ENCODE data around the gene SLC25A14. TPM values are rescaled to one million over a fixed set of nuclear protein-coding genes. Genes with fewer than 3 reads are reported as not detected.

SLC25A14 gene
- total and polyA plus RNA-seq, 2 experiments from 2014 or later, result 8.3 to 14.9 TPM

- Histone ChIP-seq H4K20me1 (replicated peaks; ENCODE audit: insufficient read depth) (no peaks in the 10 kb centered on the region), H3K4me3 (no peak overlapping the region), H3F3A (replicated peaks; ENCODE audit: low read depth) (no peaks in the 10 kb centered on the region), H3K4me2 (no peak overlapping the region), H3K4me1 (ENCODE audit: insufficient read depth) (no peaks in the 10 kb centered on the region), H3K27ac (ENCODE audit: low read depth) (no peak overlapping the region), H3K27me3 (ENCODE audit: insufficient read depth) (no peaks in the 10 kb centered on the region), H3K79me2 (replicated peaks; ENCODE audit: insufficient read depth) (no peaks in the 10 kb centered on the region), H3K9me2 (ENCODE audit: insufficient read depth) (no peaks in the 10 kb centered on the region), H2AFZ (no peak overlapping the region), H3K36me3 (ENCODE audit: insufficient read depth) (no peaks in the 10 kb centered on the region)
- H3K36me3 Mint-ChIP-seq (ENCODE audit: low read depth), result no peaks in the 10 kb centered on the region
- H3K27ac Mint-ChIP-seq, result no peak overlapping the region
- no peaks in the 10 kb centered on the region for H3K27me3 Mint-ChIP-seq (ENCODE audit: insufficient read depth, low read depth, poor library complexity)
- ATAC-seq (no peak), DNase-seq (ENCODE audit: low spot score) (no peak)
- no peaks in the 10 kb centered on the region for H3K9me3 Mint-ChIP-seq
- no peak for TF ChIP-seq REST (IDR thresholded peaks at IDR 0.05; ENCODE audit: unreplicated experiment)
- TF ChIP-seq ZNF114 (CRISPR knock-in tag; IDR thresholded peaks at IDR 0.05), result no peak
- TF ChIP-seq, protein P1, sequence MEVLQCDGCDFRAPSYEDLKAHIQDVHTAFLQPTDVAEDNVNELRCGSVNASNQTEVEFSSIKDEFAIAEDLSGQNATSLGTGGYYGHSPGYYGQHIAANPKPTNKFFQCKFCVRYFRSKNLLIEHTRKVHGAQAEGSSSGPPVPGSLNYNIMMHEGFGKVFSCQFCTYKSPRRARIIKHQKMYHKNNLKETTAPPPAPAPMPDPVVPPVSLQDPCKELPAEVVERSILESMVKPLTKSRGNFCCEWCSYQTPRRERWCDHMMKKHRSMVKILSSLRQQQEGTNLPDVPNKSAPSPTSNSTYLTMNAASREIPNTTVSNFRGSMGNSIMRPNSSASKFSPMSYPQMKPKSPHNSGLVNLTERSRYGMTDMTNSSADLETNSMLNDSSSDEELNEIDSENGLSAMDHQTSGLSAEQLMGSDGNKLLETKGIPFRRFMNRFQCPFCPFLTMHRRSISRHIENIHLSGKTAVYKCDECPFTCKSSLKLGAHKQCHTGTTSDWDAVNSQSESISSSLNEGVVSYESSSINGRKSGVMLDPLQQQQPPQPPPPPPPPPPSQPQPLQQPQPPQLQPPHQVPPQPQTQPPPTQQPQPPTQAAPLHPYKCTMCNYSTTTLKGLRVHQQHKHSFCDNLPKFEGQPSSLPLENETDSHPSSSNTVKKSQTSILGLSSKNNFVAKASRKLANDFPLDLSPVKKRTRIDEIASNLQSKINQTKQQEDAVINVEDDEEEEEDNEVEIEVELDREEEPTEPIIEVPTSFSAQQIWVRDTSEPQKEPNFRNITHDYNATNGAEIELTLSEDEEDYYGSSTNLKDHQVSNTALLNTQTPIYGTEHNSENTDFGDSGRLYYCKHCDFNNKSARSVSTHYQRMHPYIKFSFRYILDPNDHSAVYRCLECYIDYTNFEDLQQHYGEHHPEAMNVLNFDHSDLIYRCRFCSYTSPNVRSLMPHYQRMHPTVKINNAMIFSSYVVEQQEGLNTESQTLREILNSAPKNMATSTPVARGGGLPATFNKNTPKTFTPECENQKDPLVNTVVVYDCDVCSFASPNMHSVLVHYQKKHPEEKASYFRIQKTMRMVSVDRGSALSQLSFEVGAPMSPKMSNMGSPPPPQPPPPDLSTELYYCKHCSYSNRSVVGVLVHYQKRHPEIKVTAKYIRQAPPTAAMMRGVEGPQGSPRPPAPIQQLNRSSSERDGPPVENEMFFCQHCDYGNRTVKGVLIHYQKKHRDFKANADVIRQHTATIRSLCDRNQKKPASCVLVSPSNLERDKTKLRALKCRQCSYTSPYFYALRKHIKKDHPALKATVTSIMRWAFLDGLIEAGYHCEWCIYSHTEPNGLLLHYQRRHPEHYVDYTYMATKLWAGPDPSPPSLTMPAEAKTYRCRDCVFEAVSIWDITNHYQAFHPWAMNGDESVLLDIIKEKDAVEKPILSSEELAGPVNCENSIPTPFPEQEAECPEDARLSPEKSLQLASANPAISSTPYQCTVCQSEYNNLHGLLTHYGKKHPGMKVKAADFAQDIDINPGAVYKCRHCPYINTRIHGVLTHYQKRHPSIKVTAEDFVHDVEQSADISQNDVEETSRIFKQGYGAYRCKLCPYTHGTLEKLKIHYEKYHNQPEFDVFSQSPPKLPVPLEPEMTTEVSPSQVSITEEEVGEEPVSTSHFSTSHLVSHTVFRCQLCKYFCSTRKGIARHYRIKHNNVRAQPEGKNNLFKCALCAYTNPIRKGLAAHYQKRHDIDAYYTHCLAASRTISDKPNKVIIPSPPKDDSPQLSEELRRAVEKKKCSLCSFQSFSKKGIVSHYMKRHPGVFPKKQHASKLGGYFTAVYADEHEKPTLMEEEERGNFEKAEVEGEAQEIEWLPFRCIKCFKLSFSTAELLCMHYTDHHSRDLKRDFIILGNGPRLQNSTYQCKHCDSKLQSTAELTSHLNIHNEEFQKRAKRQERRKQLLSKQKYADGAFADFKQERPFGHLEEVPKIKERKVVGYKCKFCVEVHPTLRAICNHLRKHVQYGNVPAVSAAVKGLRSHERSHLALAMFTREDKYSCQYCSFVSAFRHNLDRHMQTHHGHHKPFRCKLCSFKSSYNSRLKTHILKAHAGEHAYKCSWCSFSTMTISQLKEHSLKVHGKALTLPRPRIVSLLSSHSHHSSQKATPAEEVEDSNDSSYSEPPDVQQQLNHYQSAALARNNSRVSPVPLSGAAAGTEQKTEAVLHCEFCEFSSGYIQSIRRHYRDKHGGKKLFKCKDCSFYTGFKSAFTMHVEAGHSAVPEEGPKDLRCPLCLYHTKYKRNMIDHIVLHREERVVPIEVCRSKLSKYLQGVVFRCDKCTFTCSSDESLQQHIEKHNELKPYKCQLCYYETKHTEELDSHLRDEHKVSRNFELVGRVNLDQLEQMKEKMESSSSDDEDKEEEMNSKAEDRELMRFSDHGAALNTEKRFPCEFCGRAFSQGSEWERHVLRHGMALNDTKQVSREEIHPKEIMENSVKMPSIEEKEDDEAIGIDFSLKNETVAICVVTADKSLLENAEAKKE (CRISPR knock-in tag; IDR thresholded peaks at IDR 0.05), result no peak
- no peak for TF ChIP-seq JUNB (IDR thresholded peaks at IDR 0.05; ENCODE audit: unreplicated experiment)
- TF ChIP-seq CREB1 (CRISPR knock-in tag; IDR thresholded peaks at IDR 0.05; ENCODE audit: low read depth), result no peak
- no peak for TF ChIP-seq ETS1 (IDR thresholded peaks at IDR 0.05)
- TF ChIP-seq EZH2 (IDR thresholded peaks at IDR 0.05; ENCODE audit: low read depth, unreplicated experiment), result no peak
- TF ChIP-seq ZNF331 (CRISPR knock-in tag; IDR thresholded peaks at IDR 0.05; ENCODE audit: low read depth), result no peak
- TF ChIP-seq CTCF (conservative IDR thresholded peaks at IDR 0.05; ENCODE audit: low read depth in 2 of 2), result no peak
- no peak for TF ChIP-seq POLR2AphosphoS5 (IDR thresholded peaks at IDR 0.05; ENCODE audit: low read depth)
- TF ChIP-seq EZH2phosphoT487 (IDR thresholded peaks at IDR 0.05; ENCODE audit: unreplicated experiment), result no peak
- TF ChIP-seq STAT1 (IDR thresholded peaks at IDR 0.05; ENCODE audit: unreplicated experiment), result no peak
- no peak for TF ChIP-seq NANOG (IDR thresholded peaks at IDR 0.05; ENCODE audit: borderline replicate concordance)
- no peaks in the 10 kb centered on the region for H3K4me1 Mint-ChIP-seq
- H3K4me3 Mint-ChIP-seq, result no peak overlapping the region
Measured at GRCh38 chrX:130301405-130301804, 38.3 kb upstream of the SLC25A14 start.

Measured in GM23338 (cell line).